GM18526 (cell line): Measurements from ENCODE around the gene RCHY1.

Experiments used
- POLR2A ChIP-seq: IDR thresholded peaks from 3 replicates; pipeline ENCODE4 v1.6.1; 2011; ENCODE audit not compliant: insufficient read length; ENCODE audit errors: extremely low read depth

The RCHY1 gene

GRCh38 chr4:75469896-75470295, 44.3 kb downstream of the RCHY1 start:
- no peak for TF ChIP-seq POLR2A

GRCh38 chr4:75457365-75457764, 56.8 kb downstream of the RCHY1 start:
- no peak for TF ChIP-seq POLR2A

DNA sequence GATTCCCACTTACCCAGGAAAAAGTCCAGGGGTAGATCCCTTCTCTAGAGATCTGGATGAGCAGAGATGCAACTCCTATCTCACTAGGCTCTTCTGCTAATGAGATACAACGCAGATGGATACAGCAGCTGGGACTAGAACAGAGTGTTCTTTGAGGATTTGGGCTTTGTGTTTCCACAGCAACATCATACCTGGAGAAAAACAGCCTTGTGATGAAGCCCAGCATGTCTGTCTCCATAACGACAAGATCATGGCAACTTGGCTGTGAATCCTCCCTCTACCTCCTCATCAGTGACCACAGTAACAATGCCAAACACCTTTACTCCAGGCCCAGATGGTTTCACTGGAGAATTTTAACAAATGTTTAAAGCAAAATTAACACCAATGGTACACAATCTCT, 80.1 kb downstream of the RCHY1 start:
- TF ChIP-seq POLR2A: no peak

DNA sequence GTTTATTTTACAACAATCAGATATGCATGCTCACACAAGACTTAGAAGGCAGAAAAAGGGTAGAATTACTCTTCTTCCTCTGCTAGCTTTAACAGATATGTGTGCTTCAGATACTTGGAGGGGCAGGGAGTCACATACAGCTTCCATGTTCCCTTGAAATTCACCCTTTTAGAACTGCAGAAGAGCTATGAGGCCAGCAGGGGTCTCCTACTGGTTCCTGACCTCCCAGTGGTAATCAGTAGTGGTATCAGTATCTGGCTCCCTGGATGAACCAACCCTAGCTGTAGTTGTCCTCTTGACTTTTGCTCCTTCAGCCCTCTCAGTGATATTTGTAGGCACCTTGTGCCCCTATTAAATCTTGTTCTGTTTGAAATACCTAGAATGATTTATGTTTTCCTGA, 81.5 kb downstream of the RCHY1 start:
- no peak for TF ChIP-seq POLR2A

DNA sequence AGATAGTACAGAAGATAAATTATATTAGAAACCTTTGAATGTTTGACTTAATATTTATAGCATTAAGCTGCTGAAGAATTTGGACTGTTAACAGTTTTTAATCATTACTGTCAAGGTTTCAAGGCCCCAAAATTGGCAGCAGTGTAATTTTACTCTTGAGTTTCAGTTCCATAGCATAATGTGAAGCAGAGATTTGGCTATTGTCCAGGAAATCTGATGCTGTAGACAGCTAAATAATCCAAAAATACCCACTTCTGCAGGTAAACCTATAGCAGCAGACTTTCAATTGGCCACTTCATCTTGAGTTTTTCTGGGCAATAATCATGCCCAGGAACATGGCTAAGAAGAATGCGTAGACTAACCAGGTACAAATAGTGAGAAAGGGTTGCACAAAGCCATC, 85.0 kb downstream of the RCHY1 start:
- no peak for TF ChIP-seq POLR2A
